Type B pancreatic cell (in vitro differentiated cells): ENCODE data around the gene ARHGAP42. TPM values are rescaled to one million over a fixed set of nuclear protein-coding genes. Genes with fewer than 3 reads are reported as not detected.
"Not testable (repeated sequence)": the region's sequence is repeated elsewhere in the genome, so short reads cannot be mapped to it uniquely, and the experiment has no call there.

Experiments
- DNase-seq: peaks from one replicate; pipeline ENCODE4 v3.0.0; 2021; ENCODE audit warnings: mixed read lengths; ENCODE audit not compliant: unreplicated experiment; ENCODE audit errors: extremely low spot score
- H3K27ac Mint-ChIP-seq: 2 replicates; pipeline ENCODE4 v1.8.0; 2021; ENCODE audit warnings: mild to moderate bottlenecking, mixed read lengths
- H3K27me3 Mint-ChIP-seq: 2 replicates; pipeline ENCODE4 v1.8.0; 2021; ENCODE audit warnings: mixed read lengths
- H3K36me3 Mint-ChIP-seq: 2 replicates; pipeline ENCODE4 v1.8.0; 2021; ENCODE audit warnings: mixed read lengths
- H3K4me1 Mint-ChIP-seq: one replicate; pipeline ENCODE4 v1.8.0; 2021; ENCODE audit warnings: mixed read lengths; ENCODE audit not compliant: unreplicated experiment
- H3K4me3 Mint-ChIP-seq: 2 replicates; pipeline ENCODE4 v1.8.0; 2021; ENCODE audit warnings: mild to moderate bottlenecking, mixed read lengths
- H3K9me3 Mint-ChIP-seq: 2 replicates; pipeline ENCODE4 v1.8.0; 2021; ENCODE audit warnings: mixed read lengths
- CTCF ChIP-seq: fragments of 200-600 bp; sonication (generic); conservative IDR thresholded peaks from 2 replicates; pipeline ENCODE4 v1.5.0; 2021; ENCODE audit warnings: antibody characterized with exemption, mild to moderate bottlenecking
- total RNA-seq: library from RNA; stranded (reverse); gene quantifications from 2 replicates; pipeline ENCODE4 v1.2.1, GENCODE V29; 2021; ENCODE audit warnings: low replicate concordance

Gene ARHGAP42
- total RNA-seq, 1 donor from 2014 or later = 22.6 TPM

GRCh38 chr11:100746448-100746847 is 59.4 kb downstream of the ARHGAP42 start:
- peaks cover 15% of the 10 kb centered on the region for H3K9me3 Mint-ChIP-seq
- DNase-seq = no peak
- H3K27me3 Mint-ChIP-seq = no peaks in the 10 kb centered on the region
- peaks cover 25% of the 10 kb centered on the region for H3K36me3 Mint-ChIP-seq
- no peak overlapping the region for H3K4me3 Mint-ChIP-seq
- no peak for TF ChIP-seq CTCF
- peaks cover 7% of the 10 kb centered on the region for H3K4me1 Mint-ChIP-seq
- no peak overlapping the region for H3K27ac Mint-ChIP-seq

GRCh38 chr11:100748153-100748552 is 61.1 kb downstream of the ARHGAP42 start:
- H3K36me3 Mint-ChIP-seq = peaks cover 20% of the 10 kb centered on the region
- no peak for TF ChIP-seq CTCF
- peaks cover 15% of the 10 kb centered on the region for H3K9me3 Mint-ChIP-seq
- no peak overlapping the region for H3K4me3 Mint-ChIP-seq
- H3K27ac Mint-ChIP-seq = no peak overlapping the region
- H3K27me3 Mint-ChIP-seq = no peaks in the 10 kb centered on the region
- peaks cover 8% of the 10 kb centered on the region for H3K4me1 Mint-ChIP-seq
- no peak for DNase-seq

GRCh38 chr11:100749887-100750565 is 62.9 kb downstream of the ARHGAP42 start:
- Mint-ChIP-seq H3K4me1 (peaks cover 20% of the 10 kb centered on the region), H3K9me3 (peaks cover 11% of the 10 kb centered on the region), H3K36me3 (peaks cover 16% of the 10 kb centered on the region)
- not testable (repeated sequence) for H3K4me3 Mint-ChIP-seq, DNase-seq, H3K27me3 Mint-ChIP-seq, H3K27ac Mint-ChIP-seq

- H3K27me3 Mint-ChIP-seq, H3K4me3 Mint-ChIP-seq, H3K27ac Mint-ChIP-seq, DNase-seq, H3K9me3 Mint-ChIP-seq: not testable (repeated sequence)
- Mint-ChIP-seq H3K4me1 (peaks cover 20% of the 10 kb centered on the region), H3K36me3 (peaks cover 16% of the 10 kb centered on the region)
Observed at GRCh38 chr11:100750566-100750891, 63.4 kb downstream of the ARHGAP42 start.

GRCh38 chr11:100752371-100753171 is 65.5 kb downstream of the ARHGAP42 start:
- DNase-seq = no peak
- TF ChIP-seq CTCF = no peak
- H3K27me3 Mint-ChIP-seq = no peaks in the 10 kb centered on the region
- no peak overlapping the region for H3K4me3 Mint-ChIP-seq
- H3K4me1 Mint-ChIP-seq = peaks cover 20% of the 10 kb centered on the region
- H3K27ac Mint-ChIP-seq = no peak overlapping the region
- H3K9me3 Mint-ChIP-seq = peaks cover 7% of the 10 kb centered on the region
- H3K36me3 Mint-ChIP-seq = peaks cover 16% of the 10 kb centered on the region

GRCh38 chr11:100753172-100753543 is 66.1 kb downstream of the ARHGAP42 start:
- TF ChIP-seq CTCF = no peak
- H3K27ac Mint-ChIP-seq = no peak overlapping the region
- H3K4me1 Mint-ChIP-seq = peaks cover 20% of the 10 kb centered on the region
- H3K9me3 Mint-ChIP-seq = peaks cover 7% of the 10 kb centered on the region
- H3K4me3 Mint-ChIP-seq = no peak overlapping the region
- DNase-seq = no peak
- no peaks in the 10 kb centered on the region for H3K27me3 Mint-ChIP-seq
- peaks cover 14% of the 10 kb centered on the region for H3K36me3 Mint-ChIP-seq
